ENCODE data around the gene RGS8.
A peak's percentile ranks its signal among the peaks of the same experiment; 100 is the strongest.
"Not testable (repeated sequence)": the region's sequence is repeated elsewhere in the genome, so short reads cannot be mapped to it uniquely, and the experiment has no call there.

RGS8 gene

DNA sequence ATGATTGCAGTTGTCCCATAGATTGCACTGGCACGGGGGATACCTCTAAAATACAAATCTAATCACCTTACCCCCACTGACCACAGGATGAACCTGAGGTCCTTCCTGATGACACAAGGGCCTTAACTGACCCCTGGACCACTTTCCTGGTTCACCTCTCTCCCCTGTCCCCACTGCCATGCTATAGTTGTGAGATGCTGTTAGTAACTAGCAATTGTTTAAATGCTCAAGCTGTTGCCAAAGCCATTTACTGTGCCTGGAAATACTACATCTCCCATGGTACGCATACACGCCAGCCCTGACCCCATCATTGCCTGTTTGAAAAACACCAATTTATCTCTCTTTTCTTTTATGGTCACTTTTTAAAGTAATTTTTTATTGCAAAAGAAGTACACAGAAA is 29.1 kb upstream of the RGS8 start:
- Mint-ChIP-seq H3K4me3 (no peak overlapping the region), H3K36me3 (no peaks in the 10 kb centered on the region), H3K4me1 (peaks cover 32% of the 10 kb centered on the region), H3K27me3 (no peaks in the 10 kb centered on the region), H3K27ac (peak overlapping the region; percentile 15), H3K9me3 (no peaks in the 10 kb centered on the region)
- ATAC-seq: peak; percentile 60

DNA sequence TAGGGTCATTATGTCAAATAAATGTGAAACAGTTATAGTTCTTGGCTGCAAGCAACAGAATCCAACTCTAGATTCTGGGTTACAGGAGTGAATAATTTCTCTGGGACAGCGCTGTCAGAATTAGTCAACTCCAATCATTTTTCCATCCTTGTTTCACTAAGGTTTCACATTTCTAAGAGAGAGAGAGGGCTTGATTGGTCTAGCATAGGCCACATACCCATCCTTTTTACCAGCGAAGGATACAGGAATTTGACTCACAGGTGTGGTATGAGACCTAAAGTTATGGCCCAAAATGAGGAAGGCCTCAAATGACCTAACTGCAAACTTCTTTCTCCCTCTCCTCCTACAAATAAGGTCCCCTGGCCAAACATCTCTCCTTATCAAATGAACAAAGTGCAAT is 25.5 kb upstream of the RGS8 start:
- H3K27ac Mint-ChIP-seq: no peak overlapping the region

DNA sequence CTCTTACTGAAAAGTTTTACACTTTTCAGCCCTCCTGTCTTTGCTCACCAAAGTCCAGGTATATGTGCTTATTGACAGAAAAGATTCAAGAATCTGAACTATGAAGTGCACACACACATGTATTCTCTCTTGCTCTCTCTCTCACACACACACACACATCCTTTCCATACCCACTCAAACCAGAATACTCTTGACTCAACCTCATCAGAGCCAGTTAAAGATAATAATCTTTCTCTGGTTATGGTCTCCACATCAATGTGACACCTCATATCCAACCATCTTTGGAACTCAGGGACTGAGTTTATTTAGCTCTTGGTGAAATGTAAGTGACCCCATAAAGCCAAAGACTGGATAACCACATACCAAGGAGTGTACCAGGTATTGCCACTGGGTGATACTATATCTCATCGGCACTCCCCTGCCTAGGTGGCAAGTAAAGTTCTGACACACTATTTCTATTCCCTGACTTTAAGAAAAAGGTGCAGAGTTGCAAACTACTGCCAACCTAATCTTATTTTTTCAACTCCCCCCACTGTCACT is 24.9 kb upstream of the RGS8 start:
- H3K27ac Mint-ChIP-seq: no peak overlapping the region
- H3K27me3 Mint-ChIP-seq: no peaks in the 10 kb centered on the region
- H3K4me3 Mint-ChIP-seq: no peak overlapping the region
- H3K36me3 Mint-ChIP-seq: no peaks in the 10 kb centered on the region
- no peaks in the 10 kb centered on the region for H3K9me3 Mint-ChIP-seq
- peaks cover 13% of the 10 kb centered on the region for H3K4me1 Mint-ChIP-seq
- ATAC-seq: no peak

More for the DNA sequence above, 25.5 kb upstream of the RGS8 start:
- H3K27me3 Mint-ChIP-seq: no peaks in the 10 kb centered on the region
- H3K4me1 Mint-ChIP-seq: peaks cover 13% of the 10 kb centered on the region
- no peaks in the 10 kb centered on the region for H3K36me3 Mint-ChIP-seq
- H3K4me3 Mint-ChIP-seq: no peak overlapping the region
- ATAC-seq: no peak
- no peaks in the 10 kb centered on the region for H3K9me3 Mint-ChIP-seq

DNA sequence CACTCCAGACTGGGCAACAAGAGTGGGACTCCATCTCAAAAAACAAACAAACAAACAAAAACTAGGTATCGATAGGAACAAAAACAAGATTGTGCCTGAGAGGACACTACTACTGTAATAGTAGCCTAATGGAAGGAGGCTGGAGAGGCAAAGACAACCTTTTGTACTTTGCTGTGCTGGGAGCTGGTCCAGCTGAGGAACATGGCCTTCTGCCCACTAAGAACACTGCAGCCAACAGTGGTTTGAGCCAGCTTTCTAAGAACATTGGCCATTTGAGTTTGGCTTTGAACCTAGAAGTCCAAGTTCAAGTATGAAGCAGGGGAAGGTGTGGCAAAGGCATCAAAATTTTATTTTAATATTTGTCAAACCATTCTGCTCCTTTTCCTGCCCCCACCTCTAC is 22.7 kb upstream of the RGS8 start:
- no peak overlapping the region for H3K27ac Mint-ChIP-seq
- no peak for ATAC-seq
- H3K36me3 Mint-ChIP-seq: no peaks in the 10 kb centered on the region
- no peak overlapping the region for H3K4me3 Mint-ChIP-seq
- H3K27me3 Mint-ChIP-seq: no peaks in the 10 kb centered on the region
- H3K4me1 Mint-ChIP-seq: no peaks in the 10 kb centered on the region
- no peaks in the 10 kb centered on the region for H3K9me3 Mint-ChIP-seq

DNA sequence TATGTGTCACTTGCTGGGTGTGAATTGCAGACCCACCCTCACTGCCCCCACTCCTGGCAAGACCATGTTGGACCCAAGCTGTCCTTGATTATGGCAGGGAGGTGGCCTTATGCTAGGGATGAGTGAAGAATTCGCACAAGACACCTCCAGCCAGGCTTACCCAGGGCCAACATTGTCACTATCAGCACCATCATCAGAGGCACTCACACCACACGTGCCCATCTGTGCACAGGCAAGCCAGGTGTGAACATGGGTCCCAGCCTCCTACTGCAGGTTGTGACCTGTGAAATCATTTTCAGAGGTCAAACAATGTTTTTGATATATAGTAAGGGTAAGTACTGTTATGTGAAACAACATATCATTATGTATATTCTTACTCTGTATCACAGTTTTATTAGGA is 20.3 kb upstream of the RGS8 start:
- no peak overlapping the region for H3K27ac Mint-ChIP-seq
- ATAC-seq: no peak
- no peaks in the 10 kb centered on the region for H3K36me3 Mint-ChIP-seq
- no peak overlapping the region for H3K4me3 Mint-ChIP-seq
- H3K27me3 Mint-ChIP-seq: no peaks in the 10 kb centered on the region
- H3K4me1 Mint-ChIP-seq: no peaks in the 10 kb centered on the region
- no peaks in the 10 kb centered on the region for H3K9me3 Mint-ChIP-seq

DNA sequence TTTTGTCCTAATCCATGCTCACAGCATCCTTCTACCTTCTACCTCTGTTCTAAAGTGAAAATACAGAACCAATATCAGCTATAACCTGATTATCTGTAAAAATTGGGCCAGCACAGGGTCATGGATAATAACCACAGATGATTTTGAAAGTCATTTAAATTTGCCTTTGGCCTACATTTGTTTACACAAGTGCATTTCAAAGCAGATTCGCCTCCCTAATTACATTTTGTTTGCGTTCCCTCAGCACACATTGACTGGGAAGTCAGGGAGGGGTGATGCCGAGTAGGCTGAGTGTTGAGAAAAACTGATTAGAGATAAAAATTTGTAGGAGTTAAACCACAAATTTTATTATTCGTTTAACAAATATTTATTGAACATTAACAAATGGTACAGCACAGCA is 19.2 kb upstream of the RGS8 start:
- Mint-ChIP-seq H3K9me3 (no peaks in the 10 kb centered on the region), H3K27me3 (peaks cover 11% of the 10 kb centered on the region), H3K27ac (no peak overlapping the region), H3K36me3 (no peaks in the 10 kb centered on the region), H3K4me1 (no peaks in the 10 kb centered on the region), H3K4me3 (no peak overlapping the region)
- ATAC-seq: no peak

DNA sequence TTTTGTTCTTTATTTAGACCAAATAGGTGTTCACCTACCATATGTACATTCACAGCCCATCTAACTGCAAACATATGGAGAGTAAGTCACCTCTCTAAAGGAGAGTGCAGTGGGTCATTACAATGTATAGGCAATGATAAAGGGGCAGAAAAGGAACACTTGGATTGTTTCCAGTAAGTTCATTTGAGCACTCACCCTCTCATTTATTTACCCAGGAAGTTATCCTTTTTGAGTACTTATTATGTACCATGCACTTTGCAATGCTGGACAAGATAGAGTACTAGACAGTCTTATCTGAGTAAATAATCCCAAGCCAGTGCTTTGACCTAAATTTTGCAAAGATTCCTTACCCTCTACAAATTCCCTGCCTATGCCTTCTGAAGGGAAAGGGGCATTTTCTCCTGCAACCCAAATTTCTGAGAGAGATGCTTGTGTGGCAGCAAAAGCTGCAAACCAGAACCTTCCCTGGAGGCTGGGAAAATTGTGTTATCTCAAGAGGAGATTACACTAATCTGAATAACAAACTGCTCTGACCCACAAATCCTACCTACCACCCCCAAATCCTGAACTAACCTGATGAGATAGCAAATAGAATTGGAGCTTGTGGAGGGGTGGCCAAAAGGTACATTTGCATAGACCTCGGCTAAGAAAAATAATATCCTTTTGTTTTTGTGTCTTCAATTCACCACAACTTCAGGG is 18.6 kb upstream of the RGS8 start:
- no peak for ATAC-seq
- Mint-ChIP-seq H3K36me3 (no peaks in the 10 kb centered on the region), H3K4me3 (no peak overlapping the region)

DNA sequence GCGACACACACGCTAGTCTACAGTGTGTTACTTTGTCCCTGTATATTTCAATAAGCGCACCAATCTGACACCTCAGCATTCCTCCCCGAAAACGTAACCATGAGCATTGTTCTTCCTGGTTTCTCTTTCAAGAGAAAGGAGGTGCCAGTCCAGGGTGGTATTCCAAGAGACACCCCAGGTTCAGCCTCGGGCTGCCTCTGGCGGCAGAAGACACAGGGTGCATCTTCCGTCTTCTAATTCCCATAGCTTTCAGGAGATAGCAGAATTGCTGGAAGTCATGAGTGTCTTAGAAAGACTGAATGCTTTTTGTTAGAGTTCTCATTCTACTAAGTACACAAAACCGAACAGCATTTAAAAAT is 15.9 kb upstream of the RGS8 start:
- no peak for ATAC-seq
- H3K4me1 Mint-ChIP-seq: no peaks in the 10 kb centered on the region
- H3K36me3 Mint-ChIP-seq: no peaks in the 10 kb centered on the region
- H3K27ac Mint-ChIP-seq: no peak overlapping the region
- no peaks in the 10 kb centered on the region for H3K9me3 Mint-ChIP-seq
- H3K27me3 Mint-ChIP-seq: peaks cover 12% of the 10 kb centered on the region
- H3K4me3 Mint-ChIP-seq: no peak overlapping the region

More for the DNA sequence above, 18.6 kb upstream of the RGS8 start:
- peaks cover 12% of the 10 kb centered on the region for H3K27me3 Mint-ChIP-seq
- H3K27ac Mint-ChIP-seq: no peak overlapping the region
- H3K4me1 Mint-ChIP-seq: no peaks in the 10 kb centered on the region
- no peaks in the 10 kb centered on the region for H3K9me3 Mint-ChIP-seq

DNA sequence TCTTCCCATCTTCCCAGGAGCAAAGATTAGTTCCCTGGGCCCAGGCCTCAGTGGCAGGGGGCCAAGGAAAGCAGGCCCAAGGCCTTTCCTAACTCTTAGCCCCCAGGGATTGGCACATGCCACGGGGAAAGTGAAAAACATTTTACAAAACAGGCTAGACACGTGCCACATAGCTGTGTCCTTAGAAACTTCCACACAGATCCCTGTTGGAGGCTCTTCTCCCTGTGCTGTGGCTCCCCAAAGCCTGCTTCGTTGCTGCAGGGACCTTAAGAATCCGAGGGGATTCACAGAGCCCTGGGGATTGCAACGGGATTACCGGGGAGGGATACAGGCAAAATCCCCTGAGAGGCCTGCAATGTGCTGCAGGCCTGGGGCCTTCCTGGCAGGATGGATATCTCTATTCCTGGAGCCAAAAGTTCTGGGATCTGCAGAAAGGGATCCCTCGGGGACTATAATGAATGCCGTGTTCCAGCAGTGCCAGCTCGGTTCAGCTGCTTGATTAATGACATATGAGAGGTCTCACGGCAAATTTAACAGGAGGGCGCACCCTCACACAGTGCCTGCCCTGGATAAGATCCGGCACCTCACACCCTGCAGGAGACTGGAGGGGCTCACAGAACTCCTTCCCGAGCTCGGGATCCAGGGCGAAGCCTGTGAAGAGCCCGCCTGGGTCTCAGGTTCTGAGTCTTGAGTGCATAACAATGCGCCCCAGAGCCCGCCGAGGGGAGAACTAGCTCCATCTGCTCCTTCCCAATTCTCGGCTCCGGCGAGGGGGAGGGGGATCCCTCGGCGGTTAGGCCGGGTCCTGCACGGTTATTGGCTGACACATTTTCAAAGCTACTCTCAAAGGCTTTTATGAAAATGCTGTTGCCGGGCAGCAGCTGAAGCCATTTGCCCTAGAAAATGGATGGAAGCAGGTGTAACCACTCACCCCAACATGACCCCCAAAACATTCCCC is 15.3 kb upstream of the RGS8 start:
- ATAC-seq: no peak
- no peaks in the 10 kb centered on the region for H3K36me3 Mint-ChIP-seq
- H3K27me3 Mint-ChIP-seq: peaks cover 12% of the 10 kb centered on the region
- no peak overlapping the region for H3K27ac Mint-ChIP-seq
- no peaks in the 10 kb centered on the region for H3K9me3 Mint-ChIP-seq
- H3K4me3 Mint-ChIP-seq: no peak overlapping the region
- H3K4me1 Mint-ChIP-seq: no peaks in the 10 kb centered on the region

DNA sequence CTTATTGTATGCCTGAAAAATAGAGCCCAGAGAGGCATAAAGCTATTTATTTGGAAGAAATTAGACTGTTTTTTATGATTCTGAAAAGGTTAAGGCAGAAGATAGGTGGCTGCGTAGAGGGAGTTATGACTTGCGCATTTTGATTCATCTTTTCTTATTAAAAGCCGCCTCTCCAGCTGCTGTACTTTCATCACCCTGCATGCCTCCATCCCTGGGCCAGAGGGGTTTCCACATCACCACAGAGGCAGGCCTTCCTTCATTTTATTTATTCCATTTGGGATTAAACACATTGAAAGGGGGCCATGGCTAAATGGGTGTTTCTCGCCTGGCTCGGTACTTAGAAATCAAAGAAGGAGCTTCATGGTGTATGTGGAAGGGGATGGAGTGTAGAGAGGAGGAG is 14.6 kb upstream of the RGS8 start:
- no peak overlapping the region for H3K27ac Mint-ChIP-seq

DNA sequence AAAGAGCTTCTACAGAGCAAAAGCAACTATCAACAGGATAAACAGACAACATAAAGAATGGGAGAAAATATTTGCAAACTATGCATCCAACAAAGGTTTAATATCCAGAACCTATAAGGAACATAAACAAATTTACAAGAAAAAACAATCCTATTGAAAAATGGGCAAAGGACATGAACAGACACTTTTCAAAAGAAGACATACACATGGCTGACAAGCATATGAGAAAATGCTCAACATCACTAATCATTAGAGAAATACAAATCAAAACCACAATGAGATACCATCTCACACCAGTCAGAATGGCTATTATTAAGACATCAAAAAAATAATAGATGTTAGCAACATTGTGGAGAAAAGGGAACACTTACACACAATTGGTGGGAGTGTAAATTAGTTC is 8.8 kb upstream of the RGS8 start:
- H3K27me3 Mint-ChIP-seq, H3K4me1 Mint-ChIP-seq, H3K36me3 Mint-ChIP-seq, ATAC-seq, H3K4me3 Mint-ChIP-seq, H3K27ac Mint-ChIP-seq, H3K9me3 Mint-ChIP-seq: not testable (repeated sequence)

More for the DNA sequence above, 14.6 kb upstream of the RGS8 start:
- ATAC-seq: no peak
- Mint-ChIP-seq H3K4me3 (no peak overlapping the region), H3K9me3 (no peaks in the 10 kb centered on the region), H3K27me3 (peaks cover 12% of the 10 kb centered on the region), H3K36me3 (no peaks in the 10 kb centered on the region), H3K4me1 (no peaks in the 10 kb centered on the region)

DNA sequence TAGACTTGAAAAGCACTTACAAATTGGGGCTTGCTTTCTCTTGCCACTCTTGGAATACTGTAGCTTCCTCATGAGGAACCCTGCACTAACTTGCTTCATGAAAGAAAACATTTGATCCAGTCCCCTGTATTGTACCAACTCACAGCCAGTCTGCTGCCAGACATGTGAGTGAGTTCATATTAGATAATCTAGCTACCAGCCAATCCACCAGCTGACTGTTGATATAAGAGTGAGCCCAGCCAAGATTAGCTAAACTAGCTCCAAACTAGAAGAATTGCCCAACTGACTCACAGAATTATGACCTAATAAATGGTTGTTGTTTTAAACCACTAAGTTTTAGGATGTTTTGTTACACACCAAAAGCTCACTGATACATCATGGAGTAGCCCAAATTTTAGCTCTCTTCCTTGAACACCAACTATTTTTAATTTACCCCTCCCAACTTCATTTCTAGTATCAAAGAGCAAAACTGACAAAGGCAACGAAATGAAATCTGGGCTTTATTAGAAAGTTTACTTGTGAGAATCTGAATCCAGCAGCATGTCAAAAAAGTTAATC is 6.6 kb upstream of the RGS8 start:
- peaks cover 5% of the 10 kb centered on the region for H3K36me3 Mint-ChIP-seq
- ATAC-seq: no peak
- H3K9me3 Mint-ChIP-seq: peaks cover 8% of the 10 kb centered on the region
- H3K4me1 Mint-ChIP-seq: no peaks in the 10 kb centered on the region
- H3K27me3 Mint-ChIP-seq: no peaks in the 10 kb centered on the region
- H3K27ac Mint-ChIP-seq: no peak overlapping the region
- no peak overlapping the region for H3K4me3 Mint-ChIP-seq

DNA sequence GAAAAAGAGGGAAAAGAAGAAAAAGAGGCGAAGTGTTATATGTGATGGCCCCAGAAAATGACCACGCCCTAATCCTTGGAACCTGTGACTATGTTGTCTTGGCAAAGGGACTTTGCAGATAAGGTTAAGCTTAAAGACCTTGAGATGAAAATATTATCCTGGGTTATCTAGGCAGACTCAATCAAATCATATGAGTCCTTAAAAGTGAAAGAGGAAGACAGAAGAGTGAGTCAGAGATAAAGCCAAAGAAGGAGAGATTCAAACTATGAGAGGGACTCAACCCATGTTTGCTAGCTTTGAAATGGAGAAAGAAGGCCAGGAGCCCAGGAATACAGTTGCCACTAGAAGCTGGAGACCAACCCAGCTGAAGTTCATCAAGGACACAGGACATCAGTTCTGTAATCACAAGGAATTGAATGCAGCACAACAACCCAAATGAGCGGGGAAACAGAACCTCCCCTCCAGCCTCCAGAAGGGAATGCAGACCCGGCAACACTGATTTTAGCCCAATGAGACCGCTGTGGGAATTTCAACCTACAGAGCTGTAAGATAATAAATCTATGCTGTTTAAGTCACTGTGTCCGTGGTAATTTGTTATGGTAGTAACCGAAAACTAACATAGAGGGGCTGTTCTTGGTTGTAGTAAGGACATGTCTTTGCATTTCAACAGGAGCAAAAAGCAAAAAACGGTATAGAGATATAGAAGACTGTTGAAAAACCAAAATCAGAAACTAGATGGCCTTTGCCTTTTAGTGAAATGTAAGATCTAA is 4.2 kb upstream of the RGS8 start:
- Mint-ChIP-seq H3K27me3 (no peaks in the 10 kb centered on the region), H3K9me3 (peaks cover 5% of the 10 kb centered on the region), H3K4me1 (no peaks in the 10 kb centered on the region), H3K4me3 (no peak overlapping the region), H3K36me3 (peaks cover 5% of the 10 kb centered on the region), H3K27ac (no peak overlapping the region)
- ATAC-seq: no peak

DNA sequence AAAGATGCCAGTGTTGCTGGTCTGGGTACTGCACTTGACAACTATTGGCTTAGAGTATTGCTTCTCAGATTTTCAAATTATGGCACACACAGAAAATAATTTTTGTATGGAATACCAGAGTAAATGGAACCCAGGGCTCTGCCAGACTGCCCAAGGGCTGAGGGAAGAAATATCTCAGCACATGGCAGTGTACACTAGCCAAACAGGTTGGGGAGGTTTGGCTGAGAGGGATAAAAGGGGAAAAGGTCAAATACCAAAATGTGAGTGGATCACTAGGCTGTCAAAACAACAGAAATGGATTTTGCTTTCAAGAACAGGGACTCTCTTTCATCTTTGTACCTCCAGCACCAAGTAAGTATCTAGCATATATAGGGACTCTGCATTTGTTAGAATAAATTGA is 3.0 kb upstream of the RGS8 start:
- Mint-ChIP-seq H3K4me1 (no peaks in the 10 kb centered on the region), H3K27ac (no peak overlapping the region)

DNA sequence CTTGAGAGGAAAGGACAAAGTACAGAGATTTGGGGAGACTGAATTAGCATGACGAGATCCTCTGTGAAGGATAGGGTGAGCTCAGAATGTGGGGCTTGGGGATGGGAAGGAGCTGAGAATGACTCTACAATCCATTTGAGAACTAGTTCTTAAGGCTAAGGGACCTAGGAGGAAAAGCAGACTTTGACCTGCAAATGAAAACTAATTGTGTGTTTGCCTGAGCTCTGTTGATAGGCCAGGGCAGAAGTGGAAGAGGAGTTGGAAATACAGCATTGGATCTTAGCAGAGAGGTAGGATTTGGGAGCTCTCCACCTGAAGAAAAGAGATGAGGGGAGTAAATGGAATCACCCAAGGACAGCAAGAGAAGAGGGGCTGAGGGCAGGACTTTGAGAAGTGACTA is 2.1 kb upstream of the RGS8 start:
- no peak for ATAC-seq
- H3K4me3 Mint-ChIP-seq: no peak overlapping the region
- H3K36me3 Mint-ChIP-seq: no peaks in the 10 kb centered on the region
- no peaks in the 10 kb centered on the region for H3K27me3 Mint-ChIP-seq
- no peaks in the 10 kb centered on the region for H3K4me1 Mint-ChIP-seq
- no peaks in the 10 kb centered on the region for H3K9me3 Mint-ChIP-seq
- H3K27ac Mint-ChIP-seq: no peak overlapping the region

More for the DNA sequence above, 3.0 kb upstream of the RGS8 start:
- no peaks in the 10 kb centered on the region for H3K27me3 Mint-ChIP-seq
- no peak for ATAC-seq
- no peaks in the 10 kb centered on the region for H3K9me3 Mint-ChIP-seq
- no peak overlapping the region for H3K4me3 Mint-ChIP-seq
- H3K36me3 Mint-ChIP-seq: no peaks in the 10 kb centered on the region

Measured in stimulated activated memory B cell treated with anti-CD40 and anti-IgM and Interleukin-4, amounts not matched to agents 10 μg/mL and 1 μg/mL and 100 μg/mL, for 72 hours (primary cell).